HG03097 (cell line): ENCODE measurements around the gene S1PR3.

ENCODE experiments used
- ATAC-seq: cut with Tn5 transposase; IDR thresholded peaks from one replicate; pipeline ENCODE4 v1.9.1; 2021; ENCODE audit not compliant: unreplicated experiment, low FRiP score

S1PR3 gene

DNA sequence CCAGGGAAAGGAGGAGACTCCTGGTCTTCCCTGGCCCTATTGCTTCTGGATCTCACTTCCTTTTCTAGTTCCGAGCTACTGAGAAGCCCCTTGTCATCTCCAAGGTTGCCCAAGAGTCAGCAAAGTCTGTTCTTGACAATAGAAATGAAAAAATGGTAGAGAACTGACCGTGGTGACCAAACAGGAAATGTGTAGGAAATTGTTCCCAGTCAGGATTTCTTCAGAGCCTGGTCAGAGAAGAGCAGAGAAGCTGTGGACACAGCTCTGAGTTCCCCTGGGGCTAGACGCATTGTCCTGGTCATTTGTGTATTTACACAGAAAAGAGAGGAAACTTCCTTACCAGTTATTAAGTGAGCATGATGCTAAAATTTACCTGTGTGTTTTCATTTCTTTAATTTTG, 35.6 kb downstream of the S1PR3 start:
- no peak for ATAC-seq

DNA sequence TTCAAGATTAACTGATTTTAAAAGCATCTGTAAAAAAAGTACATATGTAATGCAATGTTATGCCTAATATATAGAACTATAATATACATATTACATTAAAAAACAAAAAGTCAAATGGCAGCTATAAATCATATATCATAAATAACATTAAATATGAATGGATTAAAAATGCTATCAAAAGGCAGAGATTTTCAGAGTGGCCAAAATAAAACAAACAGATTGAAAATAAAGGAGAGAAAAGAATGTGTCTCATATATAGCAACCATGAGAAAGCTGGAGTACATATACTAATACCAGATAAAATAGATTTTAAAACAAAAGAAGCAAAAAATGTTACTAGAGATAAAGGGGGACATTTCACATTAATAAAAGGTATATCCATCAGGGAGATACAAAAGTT, 38.5 kb downstream of the S1PR3 start:
- no peak for ATAC-seq

DNA sequence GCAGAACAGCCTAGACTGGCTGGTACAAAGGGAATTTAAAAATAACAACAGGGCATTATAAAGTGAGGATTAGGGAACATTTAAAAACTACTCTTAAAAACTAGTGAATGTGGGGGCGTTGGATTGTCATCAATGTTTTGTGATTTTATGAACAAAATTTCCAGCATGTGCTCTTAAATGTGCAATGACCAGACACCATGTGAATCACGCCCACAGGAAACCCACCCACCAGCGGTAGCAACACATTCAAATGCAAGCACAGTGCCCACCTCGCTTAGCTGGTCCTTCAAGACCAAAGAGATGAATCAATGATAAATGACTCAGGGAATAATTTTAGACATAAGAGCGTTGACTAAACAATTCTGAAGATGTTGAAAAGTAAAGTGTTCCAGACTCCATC, 40.9 kb downstream of the S1PR3 start:
- ATAC-seq: no peak

DNA sequence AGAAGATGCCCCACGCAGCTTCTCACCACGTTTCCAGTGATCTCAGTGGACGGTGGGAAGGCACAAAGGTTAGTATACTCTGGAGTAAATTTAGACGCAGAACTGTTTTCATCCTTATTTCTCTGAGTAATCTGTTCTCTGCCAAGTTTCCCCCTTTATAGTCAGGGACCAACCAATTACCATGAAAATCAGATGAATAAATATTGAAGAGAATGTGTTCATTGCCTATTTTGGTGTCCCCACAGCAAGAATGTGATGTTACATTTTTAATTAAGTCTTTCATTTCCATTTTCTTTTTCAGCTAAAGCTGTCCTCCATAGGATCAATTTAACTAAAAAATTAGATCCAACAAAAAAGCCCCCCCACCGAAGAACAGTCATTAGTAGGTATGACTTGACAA, 41.4 kb downstream of the S1PR3 start:
- no peak for ATAC-seq

DNA sequence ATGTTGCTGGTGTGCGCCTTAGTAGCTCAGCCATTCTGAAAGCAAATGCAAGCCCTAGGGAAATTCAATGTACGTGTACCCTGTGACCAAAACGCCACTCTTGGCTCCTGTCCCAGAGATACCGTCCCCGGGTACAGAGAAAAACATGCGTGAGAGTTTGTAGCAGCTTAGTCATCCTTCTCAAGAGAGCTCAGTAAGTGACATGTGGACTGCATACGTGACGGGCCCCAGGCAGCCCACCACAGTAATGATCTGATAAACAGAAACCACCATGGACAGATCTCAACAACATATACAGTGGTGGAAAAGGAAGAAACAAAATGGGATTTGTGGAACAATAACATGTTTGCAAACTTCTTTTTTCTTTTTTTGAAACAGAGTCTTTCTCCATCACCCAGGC, 45.1 kb downstream of the S1PR3 start:
- ATAC-seq: no peak

DNA sequence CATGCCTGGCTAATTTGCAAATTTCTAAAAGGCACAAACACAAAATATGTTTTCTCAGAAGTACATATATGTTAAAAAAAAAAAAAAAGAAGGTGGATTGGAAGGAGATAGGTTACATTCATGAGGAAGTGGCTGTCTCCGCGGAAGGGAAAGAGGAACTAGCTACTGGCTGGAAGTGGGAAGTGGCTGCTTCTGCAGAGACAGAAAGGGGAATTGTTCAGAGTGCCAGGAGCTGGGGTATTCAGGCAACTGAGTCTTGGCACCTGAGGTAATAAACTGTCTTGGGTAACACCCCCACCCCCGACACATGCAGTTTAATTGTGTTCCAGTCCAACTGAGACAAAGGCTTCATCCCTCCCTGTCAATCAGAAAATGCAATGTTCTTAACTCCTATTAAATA, 45.6 kb downstream of the S1PR3 start:
- no peak for ATAC-seq

DNA sequence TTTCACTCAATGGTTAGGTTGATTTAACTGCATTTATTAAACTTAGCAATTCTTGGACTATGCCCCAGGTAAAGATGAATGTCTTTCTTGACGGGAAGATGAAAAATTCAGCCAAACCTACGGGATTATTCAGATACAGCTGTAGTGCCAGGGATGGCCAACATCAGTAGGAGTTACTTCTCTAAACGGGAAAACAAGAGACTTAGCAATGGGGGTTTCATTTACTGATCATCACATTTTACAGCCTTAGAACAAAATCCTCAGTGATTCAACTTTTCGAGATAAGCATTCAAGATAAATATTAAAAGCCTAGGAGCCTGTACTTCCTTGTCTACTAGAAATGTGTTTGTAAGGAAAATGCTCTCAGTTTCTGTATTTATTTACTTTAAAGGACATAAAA, 46.1 kb downstream of the S1PR3 start:
- ATAC-seq: no peak

DNA sequence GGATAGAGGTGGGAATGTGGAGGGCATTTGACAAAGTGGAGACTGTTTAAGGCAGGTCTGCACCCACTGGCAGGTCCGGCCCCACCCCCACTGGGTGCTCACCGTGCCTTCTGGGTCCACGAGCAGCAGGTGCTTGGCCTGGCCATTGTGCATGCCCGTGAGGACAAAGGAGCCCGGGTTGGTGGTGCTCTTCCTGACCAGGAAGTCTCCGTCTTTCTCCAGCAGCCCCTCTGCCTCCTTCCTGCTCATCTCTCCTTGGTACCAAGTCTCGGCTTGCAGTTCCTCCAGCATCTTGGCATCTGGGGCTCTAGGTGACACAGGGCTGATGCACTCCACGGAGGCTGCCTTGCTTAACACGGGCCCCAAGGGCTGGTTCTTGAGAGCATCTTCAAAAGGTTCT, 46.6 kb downstream of the S1PR3 start:
- no peak for ATAC-seq

DNA sequence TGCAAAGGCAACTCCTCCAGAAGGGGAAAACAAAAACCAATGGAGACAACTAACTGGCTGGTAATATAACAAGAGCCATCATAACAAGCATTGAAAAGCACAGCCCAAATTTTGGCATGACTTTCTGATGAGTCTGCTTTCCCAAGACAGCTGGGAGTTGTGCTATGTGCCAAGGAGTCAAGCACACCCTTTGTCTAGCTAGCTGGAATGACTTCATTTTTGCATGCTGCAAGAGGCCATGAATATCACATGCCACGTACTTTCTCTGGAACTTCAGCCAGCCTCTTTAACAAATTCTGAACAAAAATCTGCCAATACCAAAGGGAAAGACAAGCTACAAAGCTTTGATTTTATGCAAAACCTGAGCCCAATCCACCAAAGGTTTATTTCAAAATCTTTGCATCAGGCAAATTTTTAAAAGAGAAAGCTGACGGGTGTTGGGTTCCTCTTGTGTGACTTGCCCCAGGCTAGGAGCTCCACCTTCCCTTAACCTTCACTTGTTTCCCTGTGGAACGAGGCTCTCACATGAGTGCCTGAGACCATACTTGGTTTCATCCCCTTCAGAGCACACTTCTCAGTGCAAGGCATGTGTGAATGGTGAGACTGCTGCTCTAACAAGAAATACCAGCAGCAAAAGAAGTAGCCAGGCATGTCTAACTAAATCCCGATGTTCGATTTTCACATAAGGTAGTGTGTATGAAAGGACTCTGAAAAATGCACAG, 47.3 kb downstream of the S1PR3 start:
- no peak for ATAC-seq

DNA sequence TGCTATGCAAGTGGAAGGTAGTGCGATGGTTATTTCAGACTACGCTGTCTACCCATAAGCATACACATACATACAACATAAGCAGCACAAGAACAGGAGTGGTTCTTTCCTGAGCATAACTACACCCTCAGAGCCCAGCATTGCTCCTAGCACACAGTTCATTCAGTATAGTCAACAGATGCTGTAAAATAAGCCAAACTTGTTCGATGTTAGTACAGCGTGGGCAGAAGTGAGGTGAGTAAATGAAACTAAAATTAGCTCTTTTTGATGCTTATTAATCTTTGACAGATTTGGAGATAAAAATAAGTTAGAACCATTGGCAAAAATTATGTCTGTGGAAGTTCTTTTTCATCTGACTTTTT, 47.8 kb downstream of the S1PR3 start:
- no peak for ATAC-seq

DNA sequence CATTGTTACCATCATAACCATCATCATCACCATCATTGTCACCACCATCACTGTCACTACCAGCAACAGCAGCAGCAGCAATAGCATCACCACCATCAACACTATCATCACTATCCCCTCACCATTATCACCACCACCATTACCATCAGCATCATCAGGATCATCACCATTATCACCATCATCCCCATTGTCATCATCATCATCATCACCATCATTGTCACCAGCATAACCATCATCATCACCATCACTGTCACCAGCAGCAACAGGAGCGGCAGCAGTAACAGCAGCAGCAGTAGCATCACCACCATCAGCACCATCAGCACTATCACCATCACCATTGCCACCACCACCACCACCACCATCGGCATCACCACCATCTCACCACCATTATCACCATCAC, 48.4 kb downstream of the S1PR3 start:
- ATAC-seq: no peak

DNA sequence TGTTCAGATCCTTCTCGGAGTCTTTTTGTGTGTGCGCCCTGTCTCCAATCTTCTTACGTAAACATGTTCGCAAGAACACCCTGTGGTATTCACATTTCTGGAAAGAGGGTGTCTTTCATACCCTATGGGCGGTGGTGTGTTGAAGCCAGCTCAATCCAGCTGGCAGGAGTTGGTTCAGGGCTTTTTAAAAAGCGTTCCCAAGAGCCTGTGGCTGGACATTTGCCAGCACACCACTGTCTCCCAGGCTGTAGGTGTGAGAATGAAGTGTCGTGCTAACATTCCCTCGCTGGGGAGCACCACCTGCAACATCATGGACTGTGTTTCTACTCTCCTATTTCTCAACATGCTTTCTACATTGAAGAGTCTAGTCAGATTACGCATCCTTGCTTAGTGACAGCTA, 51.7 kb downstream of the S1PR3 start:
- no peak for ATAC-seq

DNA sequence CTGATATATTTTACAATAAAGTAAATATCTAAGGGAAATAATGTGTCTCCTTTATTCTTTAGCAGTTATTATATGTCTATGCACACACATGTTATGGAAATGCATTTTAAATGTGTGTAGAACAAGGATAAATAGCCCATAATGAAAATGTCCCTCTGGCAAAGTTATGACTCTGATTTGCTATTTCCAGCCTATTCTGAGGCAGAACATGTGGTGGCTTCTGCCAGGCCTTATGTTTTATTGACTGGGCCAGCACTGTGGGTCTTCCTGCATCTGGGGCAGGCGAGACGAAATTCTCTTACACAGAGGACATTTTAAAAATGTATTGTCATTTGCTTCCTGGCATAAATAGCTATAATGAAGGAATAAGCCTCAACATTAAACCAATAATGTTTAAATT, 52.8 kb downstream of the S1PR3 start:
- no peak for ATAC-seq

DNA sequence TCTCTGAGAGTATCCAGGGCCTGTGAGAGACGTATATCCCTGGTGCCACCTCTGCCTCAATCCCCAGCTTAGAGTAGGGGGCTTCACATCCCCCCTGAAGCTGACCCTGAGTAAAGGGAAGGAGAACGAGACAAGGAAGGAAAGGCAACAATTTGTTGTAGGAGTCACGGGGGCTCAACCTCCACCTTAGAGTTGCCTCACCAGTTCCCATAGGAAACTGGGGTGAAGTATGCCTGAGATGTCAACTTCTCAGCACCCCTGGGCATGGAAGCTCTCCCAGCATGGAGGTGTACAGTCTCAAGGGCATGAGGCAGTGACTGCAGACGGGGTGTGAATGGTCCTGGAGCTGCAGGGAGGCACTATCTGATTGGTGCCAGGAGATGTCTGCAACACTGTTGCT, 53.6 kb downstream of the S1PR3 start:
- ATAC-seq: no peak

DNA sequence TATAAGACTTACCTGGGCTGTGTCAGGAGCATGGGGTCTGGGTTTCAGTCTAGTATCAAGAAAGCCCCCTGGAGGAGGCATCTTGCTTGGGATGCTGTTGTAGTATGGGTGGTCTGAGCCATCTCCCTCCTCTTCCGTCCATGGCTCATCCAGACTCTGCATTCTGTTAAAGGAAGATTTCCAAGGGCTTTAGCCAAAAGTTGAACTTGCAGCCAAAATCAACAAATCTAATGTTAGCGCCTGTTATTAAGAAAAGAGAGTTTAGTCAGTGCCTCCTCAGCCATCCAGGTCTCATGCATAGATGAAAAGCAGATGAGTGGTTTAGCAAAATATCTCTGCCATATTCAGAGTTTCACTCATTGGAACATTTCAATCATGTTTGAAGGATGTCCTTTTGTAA, 55.6 kb downstream of the S1PR3 start:
- ATAC-seq: no peak

DNA sequence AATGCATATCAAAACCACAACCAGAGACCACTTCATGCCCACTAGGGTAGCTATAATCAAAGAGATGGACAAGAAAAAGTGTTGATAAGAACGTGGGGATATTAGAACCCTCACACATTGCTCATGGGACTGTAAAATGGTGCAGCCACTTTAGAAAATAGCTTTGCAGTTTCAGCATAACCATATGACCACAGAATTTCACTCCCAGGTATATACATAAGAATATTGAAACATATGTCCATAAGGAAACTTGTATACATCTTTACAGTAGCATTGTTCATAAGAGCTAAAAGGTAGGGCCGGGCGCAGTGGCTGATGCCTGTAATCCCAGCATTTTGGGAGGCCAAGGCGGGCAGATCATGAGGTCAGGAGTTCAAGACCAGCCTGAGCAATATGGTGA, 56.4 kb downstream of the S1PR3 start:
- ATAC-seq: no peak

DNA sequence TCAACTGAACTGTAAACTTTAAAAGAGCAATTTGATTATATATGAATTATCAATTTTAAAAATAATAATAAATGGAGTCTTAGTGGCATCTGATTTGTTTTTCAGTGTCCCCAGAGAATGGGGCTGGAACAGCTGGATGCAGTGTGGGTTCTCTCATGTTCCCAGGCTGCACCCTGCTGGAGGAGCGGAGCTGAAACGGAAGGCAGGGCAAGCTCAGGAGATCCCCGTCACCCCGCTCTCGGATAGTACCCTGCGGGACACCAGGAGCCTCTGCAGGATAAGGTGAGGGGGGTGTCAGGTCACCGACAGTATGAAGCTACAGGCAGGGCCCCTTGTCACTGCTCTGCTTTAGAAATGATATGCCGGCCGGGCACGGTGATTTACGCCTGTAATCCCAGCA, 57.3 kb downstream of the S1PR3 start:
- no peak for ATAC-seq

DNA sequence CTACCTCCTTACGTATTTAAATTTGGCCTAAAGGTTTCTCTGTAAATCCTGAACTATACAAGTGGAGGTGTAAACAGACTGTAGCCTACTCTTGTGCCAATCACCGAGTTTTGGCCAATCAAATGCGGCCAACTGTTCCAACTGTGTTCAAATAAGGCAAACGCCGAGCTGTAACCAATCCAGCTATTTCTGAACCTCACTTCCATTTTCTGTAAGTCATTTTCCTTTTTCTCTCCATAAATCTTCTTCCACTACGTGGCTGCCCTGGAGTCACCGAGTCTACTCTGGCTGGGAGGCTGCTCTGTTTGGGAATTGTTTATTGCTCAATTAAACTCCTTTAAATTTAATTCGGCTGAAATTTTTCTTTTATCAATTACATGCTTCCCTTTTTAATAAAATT, 58.4 kb downstream of the S1PR3 start:
- no peak for ATAC-seq

DNA sequence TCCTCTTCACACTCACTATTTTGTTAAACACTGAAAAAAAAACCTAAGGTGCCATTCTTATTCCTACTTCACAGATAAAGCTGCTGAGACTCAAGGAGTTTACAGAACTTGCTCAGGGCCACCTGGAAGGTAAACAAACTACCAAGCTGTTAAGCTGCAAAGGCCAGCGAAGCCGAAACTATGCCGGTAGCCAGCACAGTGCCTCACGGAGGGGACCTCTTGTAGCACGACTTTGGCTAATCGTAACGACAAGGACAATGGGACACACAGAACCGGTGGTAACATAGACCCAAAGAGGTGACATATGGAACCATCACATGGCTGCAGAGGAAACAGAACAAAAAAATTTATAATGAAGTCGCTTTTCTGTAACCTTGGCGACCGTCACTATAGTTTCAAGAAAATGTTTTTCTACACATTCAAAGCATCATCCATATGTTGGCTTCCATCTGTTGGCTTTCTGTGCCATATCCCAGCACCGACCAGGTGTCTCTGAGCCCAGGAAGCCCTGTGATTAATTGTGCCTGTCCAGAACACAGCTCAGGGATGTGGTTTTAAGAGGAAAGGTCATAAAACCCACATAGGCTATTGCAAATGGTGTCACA, 60.3 kb downstream of the S1PR3 start:
- no peak for ATAC-seq

DNA sequence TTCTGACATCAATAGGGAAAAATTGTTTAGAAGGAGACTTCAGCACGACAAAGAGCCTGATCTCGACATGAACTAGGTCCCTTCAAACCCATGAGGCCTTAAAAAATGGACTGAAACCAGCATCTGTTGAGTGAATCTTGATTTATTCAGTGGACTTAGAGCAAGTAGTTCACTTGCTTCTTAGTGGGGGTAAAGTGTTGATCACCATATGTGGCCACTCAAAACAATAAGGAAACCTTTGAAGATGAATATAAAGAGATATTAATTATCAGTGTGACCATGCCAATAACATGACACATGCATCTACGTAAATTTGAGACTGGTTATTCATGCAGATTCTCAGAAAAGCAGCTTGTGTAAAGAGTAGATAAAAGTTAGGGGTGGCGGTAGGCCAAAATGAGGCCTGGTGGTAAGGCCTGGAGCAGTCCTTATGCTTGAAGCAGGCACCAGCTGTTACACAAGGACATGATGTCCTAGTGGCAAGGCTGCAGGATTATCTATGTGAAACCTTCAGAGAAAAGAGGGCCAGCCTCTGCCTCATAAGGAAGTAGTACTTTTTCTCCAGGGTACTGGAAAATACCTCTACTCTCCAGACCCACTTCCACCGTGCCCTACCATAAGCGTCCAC, 61.3 kb downstream of the S1PR3 start:
- no peak for ATAC-seq

DNA sequence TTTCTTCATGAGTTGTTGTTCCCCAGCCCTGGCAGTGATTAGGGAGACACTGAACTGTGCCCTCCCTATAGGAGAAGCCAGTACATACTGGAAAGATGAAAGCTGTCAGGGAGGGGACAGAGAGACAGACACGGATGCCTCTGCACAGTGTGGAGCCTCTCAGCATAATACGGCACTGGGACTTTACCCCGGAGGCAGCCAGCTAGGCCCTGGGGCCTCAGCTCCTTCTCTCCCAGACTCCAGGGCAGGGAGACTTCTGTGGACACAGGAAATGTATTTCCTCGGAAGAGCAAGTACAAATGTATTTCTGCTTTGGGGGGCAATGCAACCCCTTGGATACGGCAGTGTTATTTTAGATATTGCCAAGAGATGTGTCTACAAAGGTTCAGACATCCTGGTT, 62.0 kb downstream of the S1PR3 start:
- ATAC-seq: no peak
